ENCODE results near the gene MFSD6L. TPM values are rescaled to one million over a fixed set of nuclear protein-coding genes. Genes with fewer than 3 reads are reported as not detected.

Gene MFSD6L
- total RNA-seq, 1 donor from 2014 or later = not detected

GRCh38 chr17:8841844-8842243, 42.7 kb upstream of the MFSD6L start:
- TF ChIP-seq, protein P1, sequence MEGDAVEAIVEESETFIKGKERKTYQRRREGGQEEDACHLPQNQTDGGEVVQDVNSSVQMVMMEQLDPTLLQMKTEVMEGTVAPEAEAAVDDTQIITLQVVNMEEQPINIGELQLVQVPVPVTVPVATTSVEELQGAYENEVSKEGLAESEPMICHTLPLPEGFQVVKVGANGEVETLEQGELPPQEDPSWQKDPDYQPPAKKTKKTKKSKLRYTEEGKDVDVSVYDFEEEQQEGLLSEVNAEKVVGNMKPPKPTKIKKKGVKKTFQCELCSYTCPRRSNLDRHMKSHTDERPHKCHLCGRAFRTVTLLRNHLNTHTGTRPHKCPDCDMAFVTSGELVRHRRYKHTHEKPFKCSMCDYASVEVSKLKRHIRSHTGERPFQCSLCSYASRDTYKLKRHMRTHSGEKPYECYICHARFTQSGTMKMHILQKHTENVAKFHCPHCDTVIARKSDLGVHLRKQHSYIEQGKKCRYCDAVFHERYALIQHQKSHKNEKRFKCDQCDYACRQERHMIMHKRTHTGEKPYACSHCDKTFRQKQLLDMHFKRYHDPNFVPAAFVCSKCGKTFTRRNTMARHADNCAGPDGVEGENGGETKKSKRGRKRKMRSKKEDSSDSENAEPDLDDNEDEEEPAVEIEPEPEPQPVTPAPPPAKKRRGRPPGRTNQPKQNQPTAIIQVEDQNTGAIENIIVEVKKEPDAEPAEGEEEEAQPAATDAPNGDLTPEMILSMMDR (IDR thresholded peaks at IDR 0.05; ENCODE audit: insufficient read depth, low read length, severe bottlenecking) = no peak
- FAIRE-seq = no peak
- no peak for DNase-seq (ENCODE audit: low read depth)
- H3K36me3 ChIP-seq (ENCODE audit: control insufficient read depth, insufficient read depth, low read length) = no peaks in the 10 kb centered on the region
- no peaks in the 10 kb centered on the region for H3K27me3 ChIP-seq (ENCODE audit: control insufficient read depth, insufficient read depth, low read length)
- H3K4me3 ChIP-seq (ENCODE audit: low read depth, low read length) = no peak overlapping the region

GRCh38 chr17:8839410-8839935, 40.3 kb upstream of the MFSD6L start:
- no peak overlapping the region for H3K4me3 ChIP-seq (ENCODE audit: low read depth, low read length)
- DNase-seq (ENCODE audit: low read depth) = no peak

GRCh38 chr17:8838551-8839095, 39.5 kb upstream of the MFSD6L start:
- no peaks in the 10 kb centered on the region for H3K36me3 ChIP-seq (ENCODE audit: control insufficient read depth, insufficient read depth, low read length)
- no peak for FAIRE-seq
- no peaks in the 10 kb centered on the region for H3K27me3 ChIP-seq (ENCODE audit: control insufficient read depth, insufficient read depth, low read length)
- no peak for DNase-seq (ENCODE audit: low read depth)
- TF ChIP-seq, protein P1 (IDR thresholded peaks at IDR 0.05; ENCODE audit: insufficient read depth, low read length, severe bottlenecking) = no peak
- H3K4me3 ChIP-seq (ENCODE audit: low read depth, low read length) = no peak overlapping the region

More at GRCh38 chr17:8839410-8839935, 40.3 kb upstream of the MFSD6L start:
- Histone ChIP-seq H3K27me3 (ENCODE audit: control insufficient read depth, insufficient read depth, low read length) (no peaks in the 10 kb centered on the region), H3K36me3 (ENCODE audit: control insufficient read depth, insufficient read depth, low read length) (no peaks in the 10 kb centered on the region)
- no peak for FAIRE-seq
- TF ChIP-seq, protein P1 (IDR thresholded peaks at IDR 0.05; ENCODE audit: insufficient read depth, low read length, severe bottlenecking) = no peak

DNA sequence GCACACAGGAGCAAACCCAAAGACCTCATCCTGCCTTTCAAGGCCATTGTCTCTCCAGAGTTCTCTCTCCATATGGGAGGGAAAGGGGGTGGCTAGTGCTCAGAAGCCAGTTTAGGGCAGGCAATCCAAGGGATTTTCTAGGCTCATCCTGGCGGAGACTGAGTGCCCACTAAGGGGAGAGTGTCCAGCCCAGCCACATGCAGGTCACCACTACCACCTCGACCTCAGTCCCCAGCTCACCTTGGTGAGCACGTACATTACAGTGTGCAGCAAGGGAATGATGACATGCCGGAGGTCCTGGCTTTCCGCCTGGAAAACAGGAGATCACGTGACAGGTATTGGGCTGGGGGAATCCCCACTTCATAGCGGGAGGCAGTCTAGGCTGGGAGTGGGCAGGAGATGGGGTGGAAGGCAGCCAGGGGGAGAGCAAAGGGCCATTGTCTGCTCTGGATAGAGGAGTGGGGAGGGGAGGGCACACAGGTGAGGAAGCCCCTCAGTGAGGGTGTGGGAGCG, 38.5 kb upstream of the MFSD6L start:
- TF ChIP-seq, protein P1 (IDR thresholded peaks at IDR 0.05; ENCODE audit: insufficient read depth, low read length, severe bottlenecking) = no peak
- peak; percentile 7 for FAIRE-seq
- DNase-seq (ENCODE audit: low read depth) = peak; percentile 9
- no peaks in the 10 kb centered on the region for H3K36me3 ChIP-seq (ENCODE audit: control insufficient read depth, insufficient read depth, low read length)
- no peak overlapping the region for H3K4me3 ChIP-seq (ENCODE audit: low read depth, low read length)
- no peaks in the 10 kb centered on the region for H3K27me3 ChIP-seq (ENCODE audit: control insufficient read depth, insufficient read depth, low read length)

GRCh38 chr17:8836821-8837562, 37.8 kb upstream of the MFSD6L start:
- Histone ChIP-seq H3K4me3 (ENCODE audit: low read depth, low read length) (no peak overlapping the region), H3K36me3 (ENCODE audit: control insufficient read depth, insufficient read depth, low read length) (no peaks in the 10 kb centered on the region), H3K27me3 (ENCODE audit: control insufficient read depth, insufficient read depth, low read length) (no peaks in the 10 kb centered on the region)
- FAIRE-seq (no peak), DNase-seq (ENCODE audit: low read depth) (no peak)
- TF ChIP-seq, protein P1 (IDR thresholded peaks at IDR 0.05; ENCODE audit: insufficient read depth, low read length, severe bottlenecking) = no peak

All from bronchial epithelial cell (primary cell).